GM21717 (cell line): ENCODE data around the gene PDXP.
"Not testable (repeated sequence)": the region's sequence is repeated elsewhere in the genome, so short reads cannot be mapped to it uniquely, and the experiment has no call there.

Experiments
- ATAC-seq: cut with Tn5 transposase; IDR thresholded peaks from one replicate; pipeline ENCODE4 v1.9.1; 2021; ENCODE audit warnings: mild to moderate bottlenecking, moderate library complexity; ENCODE audit not compliant: unreplicated experiment

The PDXP gene

GRCh38 chr22:37672920-37673455, 14.5 kb downstream of the PDXP start:
- no peak for ATAC-seq

DNA sequence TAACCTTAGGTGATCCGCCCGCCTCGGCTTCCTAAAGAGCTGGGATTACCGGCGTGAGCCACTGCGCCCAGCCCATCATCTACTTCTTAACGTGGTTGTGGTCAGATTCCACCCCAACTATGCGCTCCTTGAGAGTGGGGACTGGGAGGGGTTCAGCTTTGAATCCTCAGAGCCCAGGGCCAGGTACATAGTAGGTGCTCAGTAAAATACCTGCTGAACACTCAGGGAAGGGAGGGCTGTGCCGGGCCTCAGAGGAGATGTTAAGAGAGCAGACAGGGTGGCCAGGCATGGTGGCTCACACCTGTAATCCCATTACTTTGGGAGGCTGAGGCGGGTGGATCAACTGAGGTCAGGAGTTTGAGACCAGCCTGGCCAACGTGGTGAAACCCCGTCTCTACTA, 15.7 kb downstream of the PDXP start:
- no peak for ATAC-seq

- no peak for ATAC-seq
These were observed 16.7 kb downstream of the PDXP start, which contains the start of gene LGALS1 for GRCh38 chr22:37674951-37675929. LGALS1 (plus strand) TSS chr22:37675636; CDS start chr22:37675703, 67 bp downstream.

GRCh38 chr22:37675930-37676735, 17.6 kb downstream of the PDXP start:
- ATAC-seq = no peak

DNA sequence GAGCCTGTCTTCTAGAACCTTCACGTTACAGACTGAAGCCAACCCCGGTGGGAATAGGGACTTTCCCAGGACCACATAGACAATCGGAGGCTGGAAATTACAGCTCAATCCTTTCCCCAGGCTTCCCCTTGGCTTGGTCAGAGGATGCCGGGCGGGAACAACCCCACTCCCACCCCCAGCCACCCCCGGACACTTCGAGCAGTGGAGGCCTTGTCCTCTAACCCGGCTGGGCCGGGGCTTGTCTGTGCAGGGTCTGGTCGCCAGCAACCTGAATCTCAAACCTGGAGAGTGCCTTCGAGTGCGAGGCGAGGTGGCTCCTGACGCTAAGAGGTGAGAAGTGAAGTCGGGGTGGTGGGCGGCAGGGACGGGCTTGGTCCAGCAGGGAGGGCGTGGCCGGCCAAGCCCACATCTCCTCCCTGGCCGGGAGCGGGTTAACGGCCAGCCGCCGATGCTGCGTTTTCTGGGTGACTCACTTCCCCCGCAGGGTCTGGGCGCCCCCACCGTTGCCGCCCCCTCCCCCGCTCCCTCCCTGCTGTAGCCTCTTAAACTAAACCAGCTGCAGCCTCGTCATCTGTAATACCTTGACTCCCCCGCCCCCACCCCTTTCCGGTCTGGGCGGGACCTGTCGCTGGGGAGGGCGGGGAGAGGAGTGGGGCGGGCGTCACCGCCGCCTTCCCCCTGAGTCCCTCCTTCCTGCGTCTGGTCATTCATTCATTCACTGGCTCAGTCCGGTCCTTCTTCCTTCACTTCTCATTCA, 18.4 kb downstream of the PDXP start:
- peak; percentile 43 for ATAC-seq

GRCh38 chr22:37677493-37677974, 19.0 kb downstream of the PDXP start:
- no peak for ATAC-seq

GRCh38 chr22:37678372-37678771, 19.8 kb downstream of the PDXP start:
- no peak for ATAC-seq

DNA sequence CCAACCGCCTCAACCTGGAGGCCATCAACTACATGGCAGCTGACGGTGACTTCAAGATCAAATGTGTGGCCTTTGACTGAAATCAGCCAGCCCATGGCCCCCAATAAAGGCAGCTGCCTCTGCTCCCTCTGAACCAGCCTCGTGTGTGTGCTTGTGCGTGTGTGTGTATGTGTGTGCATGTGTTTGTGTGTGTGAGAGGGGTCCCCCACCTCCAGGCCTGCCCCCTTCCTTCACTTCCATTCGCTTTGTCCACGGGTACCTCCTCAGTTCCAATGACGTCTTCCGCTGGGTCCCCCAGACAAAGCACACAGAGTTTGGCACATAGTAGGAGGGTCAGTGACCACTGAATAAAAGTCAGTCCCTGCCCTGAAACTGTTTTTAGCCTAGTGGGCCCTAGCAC, 21.1 kb downstream of the PDXP start:
- ATAC-seq = no peak

DNA sequence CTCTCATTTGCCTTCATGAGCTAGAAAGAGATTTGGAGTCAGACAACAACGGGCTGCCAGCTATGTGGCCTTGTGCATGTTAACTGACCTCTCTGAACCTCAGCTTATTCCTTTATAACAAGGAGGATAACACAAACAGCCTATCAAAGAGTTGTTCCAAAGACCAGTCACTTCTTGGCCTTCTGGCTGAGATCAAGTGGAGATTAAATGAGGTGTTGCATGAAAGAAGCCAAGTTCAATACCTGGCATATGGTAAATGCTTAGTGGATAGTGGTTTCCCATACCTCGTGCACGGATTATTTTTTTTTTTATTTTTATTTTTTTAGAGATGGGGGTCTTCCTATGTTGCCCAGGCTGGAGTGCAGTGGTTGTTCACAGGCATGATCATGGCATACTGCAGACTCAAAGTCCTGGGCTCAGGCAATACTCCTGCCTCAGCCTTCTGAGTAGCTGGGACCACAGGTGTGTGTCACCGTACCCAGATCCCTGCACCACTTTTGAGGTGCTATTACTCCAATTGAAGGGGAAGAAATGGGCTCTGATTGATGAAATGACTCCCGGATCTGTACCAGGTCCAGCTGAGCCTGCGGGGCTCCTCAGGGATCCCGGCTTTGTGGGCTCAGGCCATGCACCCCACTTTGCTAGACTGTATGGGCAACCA, 21.8 kb downstream of the PDXP start:
- ATAC-seq = no peak

GRCh38 chr22:37681001-37681424, 22.5 kb downstream of the PDXP start:
- no peak for ATAC-seq

- no peak for ATAC-seq
These were observed 23.1 kb downstream of the PDXP start for GRCh38 chr22:37681556-37682049.

GRCh38 chr22:37684803-37685615, 26.5 kb downstream of the PDXP start:
- ATAC-seq = no peak

- peak; percentile 51 for ATAC-seq
These were observed 27.8 kb downstream of the PDXP start, which contains the start of gene NOL12 for GRCh38 chr22:37686002-37686982. NOL12 (plus strand) TSS chr22:37686343; CDS start chr22:37686393, 50 bp downstream.

- ATAC-seq = no peak
These were observed 31.9 kb downstream of the PDXP start for GRCh38 chr22:37690407-37690806.

DNA sequence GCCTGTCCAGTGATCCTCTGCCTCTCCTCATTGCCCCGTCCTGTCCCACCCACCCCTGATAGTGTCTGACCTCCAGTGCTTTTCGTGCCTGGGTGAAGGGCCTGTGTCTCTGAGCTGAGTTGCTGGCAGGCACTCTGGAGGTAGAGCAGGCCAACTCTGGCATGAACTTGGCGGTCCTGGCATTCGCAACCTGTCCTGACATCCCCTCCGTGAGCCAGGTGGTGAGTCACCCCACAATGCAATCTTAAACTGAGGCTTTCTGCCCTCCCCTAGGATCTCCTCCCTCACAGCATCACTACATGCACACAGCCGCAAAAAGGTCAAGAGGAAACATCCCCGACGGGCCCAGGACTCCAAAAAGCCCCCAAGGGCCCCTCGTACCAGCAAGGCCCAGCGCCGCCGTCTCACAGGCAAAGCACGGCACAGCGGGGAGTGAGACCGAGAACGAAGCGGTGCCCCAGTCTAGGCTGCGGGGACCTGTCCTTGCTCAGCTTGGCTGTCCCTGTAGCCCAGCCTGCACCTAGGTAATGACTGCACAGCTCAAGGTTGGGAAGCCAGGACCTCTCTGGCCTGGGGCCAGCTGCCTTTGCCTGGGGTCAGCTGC, 32.5 kb downstream of the PDXP start:
- no peak for ATAC-seq

DNA sequence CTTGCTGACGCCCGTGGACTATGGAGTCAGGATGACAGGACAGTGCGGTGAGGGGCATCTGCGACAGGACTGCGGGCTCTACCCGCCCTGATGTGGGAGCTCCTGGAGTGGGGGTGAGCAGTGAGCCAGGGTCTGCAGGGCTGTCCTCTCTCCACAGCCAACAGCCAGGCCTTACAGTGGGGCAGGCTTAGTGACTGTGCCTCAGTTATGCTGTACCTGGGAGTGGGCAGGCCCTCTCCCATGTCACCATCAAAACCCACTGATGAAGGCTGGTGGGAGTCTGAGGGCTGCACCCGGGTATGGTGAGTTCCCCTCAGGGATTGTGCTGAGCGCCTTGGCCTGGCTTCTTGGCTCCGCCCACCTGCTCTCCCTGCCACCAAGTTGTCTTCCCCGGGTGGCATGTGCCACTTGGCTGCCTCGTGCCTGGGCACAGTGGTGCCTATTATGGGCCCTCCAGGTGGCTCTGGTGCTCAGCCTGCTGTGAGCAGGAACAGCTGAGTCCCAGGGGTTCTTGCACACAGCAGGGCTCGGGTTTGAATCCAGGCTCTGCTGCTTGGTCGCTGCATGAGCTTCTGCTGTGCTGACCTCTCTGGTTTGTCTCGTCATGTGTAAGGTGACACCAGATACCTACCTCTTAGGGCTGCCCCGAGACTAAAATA, 34.2 kb downstream of the PDXP start:
- ATAC-seq = no peak

- not testable (repeated sequence) for ATAC-seq
These were observed 35.6 kb downstream of the PDXP start for GRCh38 chr22:37694131-37694530.
